ENCODE data around the gene COL15A1. TPM values are rescaled to one million over a fixed set of nuclear protein-coding genes. Genes with fewer than 3 reads are reported as not detected.

Gene COL15A1
- polyA plus RNA-seq, 5 donors: 1.7 to 12.0 (median 8.1) TPM

GRCh38 chr9:99031319-99031718, 87.6 kb downstream of the COL15A1 start:
- no peak for DNase-seq

DNA sequence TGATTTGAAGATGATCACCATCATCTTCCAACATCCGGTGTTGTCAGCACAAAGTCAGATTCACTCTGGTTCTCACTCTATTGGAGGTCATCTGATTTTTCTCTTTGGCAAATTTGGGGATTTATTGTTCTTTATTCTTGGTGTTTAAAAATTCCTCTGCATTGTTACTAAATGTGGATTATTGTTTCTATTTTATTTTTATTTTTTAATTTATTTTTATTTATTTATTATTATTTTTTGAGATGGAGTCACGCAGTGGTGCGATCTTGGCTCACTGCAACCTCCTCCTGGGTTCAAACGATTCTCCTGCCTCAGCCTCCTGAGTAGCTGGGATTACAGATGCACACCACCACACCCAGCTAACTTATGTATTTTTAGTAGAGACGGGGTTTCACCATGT, 88.3 kb downstream of the COL15A1 start:
- DNase-seq: no peak

DNA sequence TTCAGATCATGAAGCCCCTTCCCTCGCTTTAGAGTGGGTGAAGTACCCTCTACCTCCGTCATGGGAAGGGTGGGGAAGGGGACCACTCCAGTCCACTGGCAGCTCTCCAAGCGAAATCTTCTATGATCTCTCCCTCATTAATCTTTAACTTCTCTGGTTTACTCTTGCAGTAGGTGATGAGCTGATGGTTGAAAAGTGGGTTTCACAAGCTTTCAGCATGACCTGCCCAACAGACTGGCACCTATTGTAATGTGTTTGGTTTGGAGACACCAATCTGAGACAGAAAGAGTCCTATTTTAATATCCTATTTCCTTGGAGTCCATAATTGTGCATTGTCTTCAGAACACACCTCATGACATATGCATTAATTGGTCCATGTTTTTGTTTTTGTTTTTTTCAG, 90.4 kb downstream of the COL15A1 start:
- no peak for DNase-seq

GRCh38 chr9:99035313-99035712, 91.6 kb downstream of the COL15A1 start:
- no peak for DNase-seq

- DNase-seq: no peak
Observed at GRCh38 chr9:99037769-99038483, 94.2 kb downstream of the COL15A1 start.

GRCh38 chr9:99038484-99038820, 94.7 kb downstream of the COL15A1 start:
- DNase-seq: no peak

DNA sequence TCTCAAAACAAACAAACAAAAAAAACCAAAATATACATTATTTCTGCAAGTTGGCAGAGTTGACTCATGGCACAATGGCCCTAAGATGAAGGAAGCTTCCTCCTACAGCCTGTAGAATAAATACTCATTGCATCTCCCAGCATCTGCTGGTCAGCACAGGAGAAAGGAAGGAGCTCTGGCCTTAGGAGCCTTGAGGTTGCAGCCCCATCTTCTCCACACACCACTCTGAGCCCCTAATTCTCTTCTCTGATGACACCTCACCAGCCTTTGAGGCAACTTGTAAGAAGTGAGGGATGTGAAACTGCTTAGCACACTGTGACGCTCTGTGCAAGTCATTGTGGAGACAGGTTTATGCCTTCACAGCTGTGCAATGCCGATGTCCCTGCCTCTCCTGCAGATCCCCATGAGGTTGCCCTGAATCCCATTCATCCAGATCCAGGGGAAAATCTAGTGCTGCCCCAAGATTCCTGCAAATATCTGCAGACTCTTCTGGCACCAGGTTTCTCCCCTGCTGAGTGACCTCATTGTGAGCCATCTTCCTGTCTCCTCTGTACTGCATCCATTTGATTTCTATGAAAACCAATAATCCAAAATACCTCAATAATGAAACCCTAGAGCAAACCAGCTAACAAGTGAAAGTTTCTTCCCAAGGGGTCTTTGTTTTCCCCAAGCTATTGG, 95.9 kb downstream of the COL15A1 start:
- DNase-seq: no peak

GRCh38 chr9:99040251-99040900, 96.7 kb downstream of the COL15A1 start:
- no peak for DNase-seq

DNA sequence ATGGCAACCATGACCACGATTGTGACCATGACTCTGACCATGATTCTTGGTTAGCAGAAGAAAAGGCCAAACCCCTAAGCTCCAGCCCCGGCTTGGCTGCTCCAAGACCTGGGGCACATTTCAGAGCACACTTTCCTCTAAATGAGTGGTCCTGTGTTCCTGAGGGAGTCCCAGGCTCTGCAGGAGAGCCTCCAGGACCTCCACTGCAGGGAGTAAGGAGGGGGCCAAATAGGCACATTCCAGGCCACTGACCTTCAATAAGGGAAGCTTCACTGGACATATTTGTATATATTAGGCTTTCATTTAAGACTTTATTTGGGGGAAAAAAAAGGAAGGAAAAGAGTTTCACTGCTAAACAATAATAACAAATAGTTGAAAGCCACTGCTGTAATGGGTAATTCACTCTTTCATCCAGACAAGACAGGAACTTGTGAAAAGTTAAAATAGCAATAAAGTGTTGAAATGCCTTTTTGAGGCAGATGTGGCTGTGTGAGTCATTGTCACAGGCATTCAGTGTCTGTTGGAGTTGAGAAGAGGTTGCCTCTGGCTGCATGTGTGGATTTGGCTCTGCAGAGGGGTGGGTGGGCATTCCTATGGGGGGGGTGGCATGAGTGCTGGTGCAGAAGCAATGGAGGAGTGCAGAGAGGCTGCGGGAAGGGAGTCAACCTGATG, 97.3 kb downstream of the COL15A1 start:
- DNase-seq: no peak

GRCh38 chr9:99041618-99042017, 97.9 kb downstream of the COL15A1 start:
- DNase-seq: no peak

GRCh38 chr9:99042620-99043019, 98.9 kb downstream of the COL15A1 start:
- no peak for DNase-seq

DNA sequence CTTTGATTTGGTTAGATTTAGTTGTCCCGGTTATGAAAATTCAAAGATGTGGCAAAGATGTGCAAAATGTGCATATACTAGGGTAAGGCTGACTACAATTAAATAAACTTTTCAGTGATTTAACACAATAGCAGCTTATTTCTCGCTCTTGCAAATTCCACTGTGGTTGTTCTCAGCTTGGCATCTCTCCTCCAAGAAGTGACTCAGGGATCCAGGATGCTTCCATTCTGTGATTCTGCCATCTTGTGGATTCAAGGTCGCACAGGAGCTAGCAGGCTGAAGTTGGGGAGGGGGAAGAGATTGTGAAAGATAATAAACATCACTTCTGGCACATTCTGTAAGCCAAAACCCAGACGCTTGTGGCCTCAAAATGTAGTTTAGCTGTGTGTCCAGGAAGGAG, 101.1 kb downstream of the COL15A1 start:
- DNase-seq: no peak

- DNase-seq: no peak
Observed at GRCh38 chr9:99046068-99046467, 102.4 kb downstream of the COL15A1 start.

DNA sequence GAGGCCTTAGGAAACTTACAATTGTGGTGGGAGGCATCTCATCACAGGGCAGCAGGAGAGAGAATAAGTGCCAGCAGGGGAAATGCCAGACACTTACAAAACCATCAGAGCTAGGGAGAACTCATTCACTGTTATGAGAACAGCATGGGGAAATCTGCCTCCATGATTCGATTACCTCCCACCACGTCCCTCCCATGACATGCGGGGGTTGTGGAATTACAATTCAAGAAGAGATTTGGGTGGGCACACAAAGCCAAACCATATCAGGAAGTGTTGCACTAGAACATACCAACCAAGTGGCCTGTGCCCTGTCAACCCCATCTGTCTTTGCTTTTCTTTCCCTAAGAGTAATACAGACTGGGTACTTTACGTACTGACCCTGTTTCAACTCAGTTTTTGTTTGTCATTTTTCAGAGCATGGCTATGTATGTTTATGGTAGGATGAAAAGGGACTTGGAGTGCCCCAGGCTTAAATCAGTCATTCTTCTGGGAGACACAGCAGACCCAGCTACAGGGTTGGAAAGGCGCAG, 102.9 kb downstream of the COL15A1 start:
- no peak for DNase-seq

DNA sequence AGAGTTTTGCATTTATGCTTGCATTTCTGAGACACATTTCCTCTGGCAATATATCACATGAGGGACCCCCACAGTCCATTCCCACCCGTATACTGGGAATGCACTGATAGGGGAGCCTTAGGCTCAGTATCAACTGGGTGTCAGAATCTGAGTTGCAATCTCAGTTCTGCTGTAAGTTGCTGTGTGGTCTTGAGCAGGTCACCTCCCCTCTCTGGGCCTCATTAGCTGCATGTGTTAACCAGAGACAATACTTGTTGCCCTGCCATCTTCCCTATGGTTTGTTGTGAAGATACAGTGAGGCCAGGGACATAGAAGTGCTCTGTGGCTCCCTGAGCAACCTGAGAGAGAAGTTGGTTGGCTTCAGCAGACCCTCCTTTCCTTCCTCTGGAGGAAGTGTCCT, 105.5 kb downstream of the COL15A1 start:
- DNase-seq: no peak

GRCh38 chr9:99049641-99050040, 105.9 kb downstream of the COL15A1 start:
- no peak for DNase-seq

DNA sequence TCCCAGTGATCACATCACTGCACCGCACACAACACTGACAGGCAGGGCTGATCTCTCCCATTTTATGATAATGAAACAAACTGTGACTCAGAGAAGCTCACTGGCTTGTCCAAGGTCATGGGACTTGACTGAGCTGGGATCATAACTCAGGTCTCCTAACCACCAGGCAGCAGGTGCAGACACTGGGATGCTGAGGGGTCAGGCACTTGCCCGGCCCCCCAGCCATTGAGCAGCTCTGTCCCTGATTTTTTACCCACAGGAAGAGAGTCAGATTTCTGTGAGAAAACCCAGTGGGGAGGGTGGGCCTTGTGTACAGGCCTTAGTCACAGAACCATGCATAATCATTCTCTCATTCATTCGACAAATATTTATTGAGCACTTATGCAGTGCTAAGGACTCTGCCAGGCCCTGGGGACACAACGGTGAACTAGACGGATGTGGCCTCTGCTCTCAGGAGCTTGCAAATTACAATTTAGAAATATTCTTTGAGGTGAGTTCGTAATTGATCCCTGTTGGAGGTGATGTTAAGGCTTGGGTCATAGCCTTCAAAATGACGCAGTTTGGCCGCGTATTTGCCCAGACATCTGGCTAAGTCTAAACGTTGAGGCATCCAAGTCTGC, 106.7 kb downstream of the COL15A1 start:
- no peak for DNase-seq

DNA sequence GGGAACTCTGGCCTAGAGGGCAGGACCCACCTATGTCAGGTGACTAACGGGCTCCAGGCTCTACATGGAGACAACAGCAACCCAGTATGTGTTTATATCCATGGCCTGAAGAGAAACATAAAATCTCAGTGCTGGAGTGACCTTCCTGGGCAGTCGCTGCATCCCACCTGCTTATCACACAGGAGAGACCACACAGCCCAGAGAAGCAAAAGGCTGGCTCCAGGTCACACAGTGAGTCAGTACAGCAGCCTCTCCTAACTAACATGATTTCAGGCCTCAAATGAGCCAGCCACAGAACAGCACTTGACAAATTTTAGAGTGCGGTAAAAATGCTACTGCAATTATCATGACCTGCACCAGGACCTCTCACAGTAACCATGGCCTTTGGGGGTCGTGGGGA, 107.2 kb downstream of the COL15A1 start:
- DNase-seq: no peak

DNA sequence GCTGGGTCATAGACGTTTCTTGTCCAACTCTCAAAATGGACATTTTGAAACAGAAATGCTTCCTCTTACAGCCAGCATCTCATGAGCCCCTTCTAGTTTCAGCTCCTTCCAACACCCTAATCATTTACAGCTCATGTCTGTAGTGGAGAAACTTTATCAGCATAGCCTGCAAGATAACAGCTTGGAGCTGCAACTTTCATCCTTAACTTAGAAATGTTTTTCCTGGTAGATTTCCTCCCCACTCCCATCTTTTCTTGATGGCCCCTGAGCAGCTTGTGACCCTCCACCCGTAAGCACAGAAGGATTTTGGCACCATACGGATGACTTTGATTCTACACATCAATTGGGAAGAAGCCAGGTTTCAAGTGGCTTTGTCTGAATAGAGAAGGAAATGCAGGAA, 107.7 kb downstream of the COL15A1 start:
- no peak for DNase-seq

DNA sequence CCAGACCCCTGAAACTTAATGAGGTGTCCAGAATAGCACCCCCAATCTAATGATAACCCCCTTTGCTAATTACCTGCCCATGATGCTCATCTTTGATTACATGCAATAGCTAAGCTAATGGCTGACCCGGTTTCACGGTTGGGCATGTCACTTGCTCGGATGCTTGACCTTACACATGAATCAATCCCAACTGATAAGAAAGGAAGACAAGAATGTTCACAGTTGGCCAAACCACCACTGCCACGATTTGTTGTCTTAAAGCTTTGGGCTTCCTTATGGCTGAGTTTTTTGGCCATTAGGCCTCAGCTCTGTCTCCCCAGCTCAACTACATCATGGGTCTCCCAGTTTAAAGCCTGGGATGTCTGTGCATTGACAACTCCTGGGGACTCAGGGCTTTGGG, 108.1 kb downstream of the COL15A1 start:
- no peak for DNase-seq

GRCh38 chr9:99052815-99053715, 109.4 kb downstream of the COL15A1 start:
- no peak for DNase-seq
